ENCODE measurements around the gene COX7A1. TPM values are rescaled to one million over a fixed set of nuclear protein-coding genes. Genes with fewer than 3 reads are reported as not detected.

COX7A1 gene
- total and polyA plus RNA-seq, 10 of the 15 experiments (the other 5 are each of a cell fraction or from before 2014, with no cell fraction given), result not detected

DNA sequence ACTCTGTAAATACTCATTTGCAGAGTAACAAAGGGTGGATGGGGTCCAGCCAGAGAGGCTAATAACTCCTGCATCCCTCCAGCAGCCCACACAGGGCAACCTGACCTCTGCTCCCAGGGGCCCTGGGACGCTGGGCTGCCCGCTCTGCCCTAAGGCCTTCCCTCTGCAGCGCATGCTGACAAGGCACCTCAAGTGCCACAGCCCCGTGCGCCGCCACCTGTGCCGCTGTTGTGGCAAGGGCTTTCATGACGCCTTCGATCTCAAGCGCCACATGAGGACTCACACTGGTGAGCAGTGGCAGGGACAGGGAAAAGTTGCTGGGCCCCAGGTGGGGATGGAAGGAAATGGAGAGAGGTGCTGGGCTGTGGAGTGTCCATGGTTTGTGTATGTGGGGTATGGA, 39.6 kb downstream of the COX7A1 start:
- Histone ChIP-seq H3K4me1 (ENCODE audit: control insufficient read depth, insufficient read depth, low read length) (peaks cover 9% of the 10 kb centered on the region), H2AFZ (ENCODE audit: control insufficient read depth, low read depth, low read length) (no peak overlapping the region), H3K36me3 (ENCODE audit: control insufficient read depth in 2 of 2, insufficient read depth in 2 of 2, low read length in 1 of 2) (no peaks in the 10 kb centered on the region; a peak in 2 of 4 replicates), H3K79me2 (ENCODE audit: control insufficient read depth, insufficient read depth, low read length) (peaks cover 24% of the 10 kb centered on the region), H3K9me3 (replicated peaks; ENCODE audit: control insufficient read depth, insufficient read depth, low read length) (no peaks in the 10 kb centered on the region), H3K27me3 (replicated peaks in 1 of 2; ENCODE audit: control insufficient read depth in 2 of 2, insufficient read depth in 2 of 2, low read length in 1 of 2) (no peaks in the 10 kb centered on the region), H3K9ac (ENCODE audit: control insufficient read depth, insufficient read depth, low read length) (no peak overlapping the region), H3K27ac (ENCODE audit: control insufficient read depth, insufficient read depth) (no peak overlapping the region), H3K4me2 (ENCODE audit: control insufficient read depth, insufficient read depth) (no peak overlapping the region), H3K4me3 (no peak overlapping the region), H4K20me1 (ENCODE audit: control insufficient read depth, insufficient read depth) (no peaks in the 10 kb centered on the region)
- in situ Hi-C loops (cut with MboI) (loop anchor here (10.0 kb wide), 1 partner anchor 372 kb away; the partner anchor contains the start of gene ZNF566), intact Hi-C loops (cut with micrococcal nuclease; ENCODE audit: unreplicated experiment) (loop anchor here (10.0 kb wide), 1 partner anchor 1262 kb away; the partner anchor contains the start of gene ZNF527)
- ChIA-PET CTCF (no interaction called here), POLR2A (interaction anchor here (0.5 kb wide), 1 partner anchor 104 kb away, joined by 4 read pairs; no protein-coding TSS in a partner anchor), RAD21 (ENCODE audit: unreplicated experiment) (no interaction called here), SMC1A (ENCODE audit: uncharacterized antibody, unreplicated experiment) (no interaction called here)
- 86% methylated on average over 6 of the region's 10 CpGs for WGBS (ENCODE audit: insufficient coverage, insufficient replicate concordance, low lambda C conversion rate, missing lambda C conversion rate)
- TF ChIP-seq NR2C2 (IDR thresholded peaks at IDR 0.05; ENCODE audit: borderline replicate concordance, control insufficient read depth, insufficient read length, low read depth) (no peak), IKZF2 (IDR thresholded peaks at IDR 0.05) (no peak), MEF2B (IDR thresholded peaks at IDR 0.05; ENCODE audit: partially characterized antibody, poor library complexity, severe bottlenecking) (no peak), RCOR1 (conservative IDR thresholded peaks at IDR 0.05; ENCODE audit: low read depth, low read length) (no peak), YY1 (IDR thresholded peaks at IDR 0.05; ENCODE audit: low read depth, low read length) (no peak)
- BruUV-seq (replicated peaks), result no TSS peak
- no peak for FAIRE-seq
- ATAC-seq, result no peak
- DNase-seq (ENCODE audit: low read depth, low spot score), result no peak

GRCh38 chr19:36111200-36111539, 41.1 kb downstream of the COX7A1 start:
- intact Hi-C loops (cut with micrococcal nuclease; ENCODE audit: unreplicated experiment) (loop anchor here (10.0 kb wide), 1 partner anchor 1264 kb away; the partner anchor contains the start of gene ZNF527), in situ Hi-C loops (cut with MboI) (loop anchor here (10.0 kb wide), 1 partner anchor 374 kb away; the partner anchor contains the start of gene ZNF566)
- ATAC-seq, result no peak
- H3K27me3 ChIP-seq (replicated peaks in 1 of 2; ENCODE audit: control insufficient read depth in 2 of 2, insufficient read depth in 2 of 2, low read length in 1 of 2), result no peaks in the 10 kb centered on the region
- ChIA-PET SMC1A (ENCODE audit: uncharacterized antibody, unreplicated experiment) (no interaction called here), POLR2A (no interaction called here), RAD21 (ENCODE audit: unreplicated experiment) (no interaction called here), CTCF (interaction anchor here (0.7 to 1.3 kb wide), 4 partner anchors 15 to 116 kb away, joined by 3 to 4 read pairs (median 3); no protein-coding TSS in a partner anchor)
- no TSS peak for BruUV-seq (replicated peaks)
- no peak overlapping the region for H3K4me3 ChIP-seq
- H3K4me2 ChIP-seq (ENCODE audit: control insufficient read depth, insufficient read depth), result no peak overlapping the region
- TF ChIP-seq USF2 (IDR thresholded peaks at IDR 0.05; ENCODE audit: borderline replicate concordance, low read depth, low read length) (no peak), BRCA1 (IDR thresholded peaks at IDR 0.05; ENCODE audit: low read depth, low read length) (no peak), SIX5 (IDR thresholded peaks at IDR 0.05; ENCODE audit: low read depth, low read length, severe bottlenecking) (no peak), YY1 (IDR thresholded peaks at IDR 0.05; ENCODE audit: low read depth, low read length) (no peak), CHD2 (IDR thresholded peaks at IDR 0.05; ENCODE audit: borderline replicate concordance, low read depth, low read length) (no peak)
- TF ChIP-seq, protein P1, sequence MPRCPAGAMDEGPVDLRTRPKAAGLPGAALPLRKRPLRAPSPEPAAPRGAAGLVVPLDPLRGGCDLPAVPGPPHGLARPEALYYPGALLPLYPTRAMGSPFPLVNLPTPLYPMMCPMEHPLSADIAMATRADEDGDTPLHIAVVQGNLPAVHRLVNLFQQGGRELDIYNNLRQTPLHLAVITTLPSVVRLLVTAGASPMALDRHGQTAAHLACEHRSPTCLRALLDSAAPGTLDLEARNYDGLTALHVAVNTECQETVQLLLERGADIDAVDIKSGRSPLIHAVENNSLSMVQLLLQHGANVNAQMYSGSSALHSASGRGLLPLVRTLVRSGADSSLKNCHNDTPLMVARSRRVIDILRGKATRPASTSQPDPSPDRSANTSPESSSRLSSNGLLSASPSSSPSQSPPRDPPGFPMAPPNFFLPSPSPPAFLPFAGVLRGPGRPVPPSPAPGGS (IDR thresholded peaks at IDR 0.05; ENCODE audit: borderline replicate concordance, insufficient read depth, low read depth, low read length, poor library complexity, severe bottlenecking), result no peak
- no peak overlapping the region for H3K27ac ChIP-seq (ENCODE audit: control insufficient read depth, insufficient read depth)
- H4K20me1 ChIP-seq (ENCODE audit: control insufficient read depth, insufficient read depth), result no peaks in the 10 kb centered on the region
- no peak for FAIRE-seq
- no peak overlapping the region for H2AFZ ChIP-seq (ENCODE audit: control insufficient read depth, low read depth, low read length)
- no peaks in the 10 kb centered on the region; a peak in 2 of 4 replicates for H3K36me3 ChIP-seq (ENCODE audit: control insufficient read depth in 2 of 2, insufficient read depth in 2 of 2, low read length in 1 of 2)
- DNase-seq (ENCODE audit: low read depth, low spot score), result no peak
- H3K9ac ChIP-seq (ENCODE audit: control insufficient read depth, insufficient read depth, low read length), result no peak overlapping the region
- peaks cover 16% of the 10 kb centered on the region for H3K79me2 ChIP-seq (ENCODE audit: control insufficient read depth, insufficient read depth, low read length)
- 74% methylated on average over 13 of the region's 13 CpGs for WGBS (ENCODE audit: insufficient coverage, insufficient replicate concordance, low lambda C conversion rate, missing lambda C conversion rate)
- no peaks in the 10 kb centered on the region for H3K9me3 ChIP-seq (replicated peaks; ENCODE audit: control insufficient read depth, insufficient read depth, low read length)
- H3K4me1 ChIP-seq (ENCODE audit: control insufficient read depth, insufficient read depth, low read length), result peaks cover 5% of the 10 kb centered on the region

All from GM12878 (cell line).